Stimulated activated naive CD8-positive, alpha-beta T cell treated with anti-CD3 and anti-CD28 coated beads, Interleukin-15, amount 100 ng/mL, for 72 hours (primary cell): ENCODE measurements around the gene KRTAP12-2.
A peak's percentile ranks its signal among the peaks of the same experiment; 100 is the strongest.

Experiments used
- ATAC-seq: fragments of 150-1000 bp; cut with Tn5 transposase; 2 replicates; pipeline ENCODE4 v1.10.0; 2021; ENCODE audit warnings: mild to moderate bottlenecking, moderate library complexity
- DNase-seq, 2 donors: peaks; one replicate each; pipeline ENCODE4 v3.0.0; 2021 to 2022
- H3K27ac Mint-ChIP-seq, 2 donors: one replicate each; pipeline ENCODE4 v1.8.0; 2022; ENCODE audit warnings: mild to moderate bottlenecking in 2 of 2, mixed read lengths in 2 of 2, moderate library complexity in 2 of 2
- H3K27me3 Mint-ChIP-seq: one replicate; pipeline ENCODE4 v1.8.0; 2022; ENCODE audit warnings: mixed read lengths
- H3K4me1 Mint-ChIP-seq: one replicate; pipeline ENCODE4 v1.8.0; 2022; ENCODE audit warnings: mild to moderate bottlenecking, mixed read lengths
- H3K4me3 Mint-ChIP-seq, 2 donors: one replicate each; pipeline ENCODE4 v1.8.0; 2022; ENCODE audit warnings: mild to moderate bottlenecking in 2 of 2, mixed read lengths in 2 of 2, moderate library complexity in 1 of 2
- H3K9me3 Mint-ChIP-seq, 2 donors: one replicate each; pipeline ENCODE4 v1.8.0; 2022; ENCODE audit warnings: mixed read lengths in 2 of 2

Gene KRTAP12-2

GRCh38 chr21:44666401-44667320 lies at the start of gene KRTAP12-2:
Gene KRTAP12-2 (minus strand): TSS chr21:44666927. CDS start chr21:44666886, 41 bp downstream.
- no peak within 1 kb of the TSS for H3K4me3 Mint-ChIP-seq
- H3K9me3 Mint-ChIP-seq = peaks cover 15 to 39% of the 10 kb centered on the region in 2 donors
- peak within 1 kb of the TSS in 1 of 2 donors; percentile 3 for H3K27ac Mint-ChIP-seq
- DNase-seq = no peak
- peaks cover 8% of the 10 kb centered on the region for H3K4me1 Mint-ChIP-seq
- no peaks in the 10 kb centered on the region for H3K27me3 Mint-ChIP-seq
- ATAC-seq = no peak

GRCh38 chr21:44714905-44715304 lies 48.2 kb upstream of the KRTAP12-2 start:
- H3K4me3 Mint-ChIP-seq = peak overlapping the region in 1 of 2 donors; percentile 27
- no peak for DNase-seq
- ATAC-seq = no peak
- peak overlapping the region in 1 of 2 donors; percentile 11 for H3K27ac Mint-ChIP-seq
- peaks cover 69% of the 10 kb centered on the region for H3K27me3 Mint-ChIP-seq
- peaks cover 26% of the 10 kb centered on the region for H3K4me1 Mint-ChIP-seq
- peaks cover 0 to 4% of the 10 kb centered on the region in 2 donors for H3K9me3 Mint-ChIP-seq

GRCh38 chr21:44713846-44714245 lies 47.1 kb upstream of the KRTAP12-2 start:
- no peak for ATAC-seq
- peaks cover 72% of the 10 kb centered on the region for H3K27me3 Mint-ChIP-seq
- peaks cover 0 to 4% of the 10 kb centered on the region in 2 donors for H3K9me3 Mint-ChIP-seq
- no peak for DNase-seq
- H3K4me3 Mint-ChIP-seq = no peak overlapping the region
- peaks cover 37% of the 10 kb centered on the region for H3K4me1 Mint-ChIP-seq
- no peak overlapping the region for H3K27ac Mint-ChIP-seq

- DNase-seq = peak in 1 of 2 donors; percentile 1
- H3K4me3 Mint-ChIP-seq = no peak overlapping the region
- H3K9me3 Mint-ChIP-seq = peaks cover 0 to 4% of the 10 kb centered on the region in 2 donors
- no peak for ATAC-seq
- H3K4me1 Mint-ChIP-seq = peaks cover 44% of the 10 kb centered on the region
- H3K27ac Mint-ChIP-seq = no peak overlapping the region
- peaks cover 72% of the 10 kb centered on the region for H3K27me3 Mint-ChIP-seq
These were observed 46.4 kb upstream of the KRTAP12-2 start for GRCh38 chr21:44713130-44713529.

GRCh38 chr21:44712203-44713028 lies 45.7 kb upstream of the KRTAP12-2 start:
- peak in 1 of 2 donors; percentile 4 for DNase-seq

GRCh38 chr21:44711327-44712202 lies 44.8 kb upstream of the KRTAP12-2 start, which contains the start of gene TSPEAR:
Gene TSPEAR (minus strand): TSS chr21:44711572. CDS start chr21:44711514, 58 bp downstream.
- ATAC-seq = peak; percentile 22
- Mint-ChIP-seq H3K4me3 (peak within 1 kb of the TSS in 1 of 2 donors; percentile 39), H3K27me3 (peaks cover 85% of the 10 kb centered on the region), H3K4me1 (peaks cover 60% of the 10 kb centered on the region), H3K9me3 (peaks cover 0 to 4% of the 10 kb centered on the region in 2 donors), H3K27ac (no peak within 1 kb of the TSS)
- DNase-seq = peak in 1 of 2 donors; percentile 9

More at GRCh38 chr21:44712203-44713028, 45.7 kb upstream of the KRTAP12-2 start:
- Mint-ChIP-seq H3K4me1 (peaks cover 51% of the 10 kb centered on the region), H3K4me3 (no peak overlapping the region), H3K27ac (no peak overlapping the region), H3K9me3 (peaks cover 0 to 4% of the 10 kb centered on the region in 2 donors), H3K27me3 (peaks cover 77% of the 10 kb centered on the region)
- no peak for ATAC-seq

GRCh38 chr21:44710756-44711326 lies 44.1 kb upstream of the KRTAP12-2 start:
- peak; percentile 31 for ATAC-seq
- Mint-ChIP-seq H3K9me3 (peaks cover under 1 to 7% of the 10 kb centered on the region in 2 donors), H3K27me3 (peaks cover 92% of the 10 kb centered on the region), H3K4me3 (peak overlapping the region in 1 of 2 donors; percentile 39), H3K4me1 (peaks cover 62% of the 10 kb centered on the region), H3K27ac (no peak overlapping the region)
- DNase-seq = peak in 1 of 2 donors; percentile 11

GRCh38 chr21:44710294-44710665 lies 43.6 kb upstream of the KRTAP12-2 start:
- no peak for ATAC-seq
- H3K4me3 Mint-ChIP-seq = peak overlapping the region in 1 of 2 donors; percentile 59
- H3K27ac Mint-ChIP-seq = no peak overlapping the region

GRCh38 chr21:44709426-44710293 lies 42.9 kb upstream of the KRTAP12-2 start:
- Mint-ChIP-seq H3K4me1 (peaks cover 54% of the 10 kb centered on the region), H3K27ac (no peak overlapping the region), H3K9me3 (peaks cover 0 to 19% of the 10 kb centered on the region in 2 donors), H3K4me3 (peak overlapping the region; percentile 59 to 62), H3K27me3 (peaks cover 100% of the 10 kb centered on the region)
- ATAC-seq (peak; percentile 25), DNase-seq (peak in 1 of 2 donors; percentile 8)

More at GRCh38 chr21:44710294-44710665, 43.6 kb upstream of the KRTAP12-2 start:
- H3K27me3 Mint-ChIP-seq = peaks cover 98% of the 10 kb centered on the region
- H3K4me1 Mint-ChIP-seq = peaks cover 61% of the 10 kb centered on the region
- peaks cover 0 to 13% of the 10 kb centered on the region in 2 donors for H3K9me3 Mint-ChIP-seq
- no peak for DNase-seq

GRCh38 chr21:44708866-44709425 lies 42.2 kb upstream of the KRTAP12-2 start:
- ATAC-seq = no peak
- Mint-ChIP-seq H3K27me3 (peaks cover 100% of the 10 kb centered on the region), H3K4me3 (peak overlapping the region; percentile 59 to 62), H3K9me3 (peaks cover 0 to 25% of the 10 kb centered on the region in 2 donors), H3K27ac (no peak overlapping the region), H3K4me1 (peaks cover 53% of the 10 kb centered on the region)
- no peak for DNase-seq

- Mint-ChIP-seq H3K4me1 (peaks cover 53% of the 10 kb centered on the region), H3K4me3 (peak overlapping the region in 1 of 2 donors; percentile 38), H3K9me3 (peaks cover 0 to 25% of the 10 kb centered on the region in 2 donors), H3K27me3 (peaks cover 100% of the 10 kb centered on the region), H3K27ac (no peak overlapping the region)
- ATAC-seq = no peak
- DNase-seq = no peak
These were observed 41.6 kb upstream of the KRTAP12-2 start for GRCh38 chr21:44708213-44708865.

- Mint-ChIP-seq H3K27ac (no peak overlapping the region), H3K9me3 (peaks cover 0 to 25% of the 10 kb centered on the region in 2 donors), H3K4me1 (peaks cover 53% of the 10 kb centered on the region), H3K27me3 (peaks cover 100% of the 10 kb centered on the region), H3K4me3 (peak overlapping the region in 1 of 2 donors; percentile 5)
- ATAC-seq (no peak), DNase-seq (no peak)
These were observed 40.2 kb upstream of the KRTAP12-2 start for GRCh38 chr21:44706706-44707581.
